GM18526 (cell line): ENCODE results near the gene HDAC4.

ENCODE experiments used
- POLR2A ChIP-seq: IDR thresholded peaks from 3 replicates; pipeline ENCODE4 v1.6.1; 2011; ENCODE audit not compliant: insufficient read length; ENCODE audit errors: extremely low read depth

Gene HDAC4

GRCh38 chr2:239141021-239141760, 259.6 kb downstream of the HDAC4 start:
- TF ChIP-seq POLR2A: no peak

DNA sequence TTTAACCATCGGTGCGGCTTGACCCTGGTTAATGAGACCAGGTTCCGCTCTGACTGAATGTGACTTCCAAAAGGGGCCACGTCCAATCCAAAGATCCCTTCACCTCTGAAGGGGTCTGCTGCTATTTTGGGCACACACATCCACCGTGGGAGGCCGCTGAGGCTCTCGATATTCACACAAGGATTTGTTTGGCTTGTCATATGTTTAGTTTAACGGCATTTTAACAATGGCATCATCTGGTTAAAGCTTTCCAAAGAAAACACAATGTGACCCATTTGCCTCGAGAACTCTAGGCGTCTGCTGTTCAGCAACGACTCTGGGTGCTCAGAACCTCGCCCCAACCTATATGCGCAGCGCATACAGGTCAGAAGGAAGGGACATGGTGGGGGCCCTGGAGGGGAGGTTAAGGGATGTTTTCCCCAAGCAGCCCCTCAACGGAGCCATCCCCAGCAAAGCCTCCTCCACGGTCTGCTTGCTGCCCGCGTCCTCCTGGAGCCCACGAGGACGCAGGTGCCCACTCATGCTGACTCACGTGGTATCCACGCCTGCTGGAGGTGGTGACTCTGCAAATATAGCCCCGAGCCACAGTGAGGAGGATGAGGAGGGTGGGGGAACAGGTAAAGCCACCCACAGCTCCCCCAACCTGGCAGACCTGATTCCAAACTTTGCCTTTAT, 260.3 kb downstream of the HDAC4 start:
- TF ChIP-seq POLR2A: no peak

DNA sequence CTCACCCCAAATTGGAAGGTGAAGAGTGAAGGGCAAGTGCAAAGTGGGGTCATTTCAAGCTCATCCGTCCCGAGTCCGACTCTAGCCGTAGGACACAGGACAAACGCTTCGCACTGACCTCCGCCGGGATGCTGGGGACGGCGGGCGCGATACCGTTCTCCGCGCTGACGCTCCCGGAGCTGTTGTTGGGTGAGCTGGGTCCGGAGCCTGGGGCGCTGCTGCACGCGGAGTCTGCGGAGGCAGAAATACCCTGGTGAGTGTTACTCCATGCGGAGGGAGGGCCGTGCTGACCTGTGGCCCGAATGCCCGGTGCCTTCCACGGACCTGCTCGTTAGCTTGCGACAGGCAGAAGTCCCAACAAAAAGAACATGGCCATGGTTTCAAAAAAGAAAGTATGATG, 261.3 kb downstream of the HDAC4 start:
- no peak for TF ChIP-seq POLR2A

DNA sequence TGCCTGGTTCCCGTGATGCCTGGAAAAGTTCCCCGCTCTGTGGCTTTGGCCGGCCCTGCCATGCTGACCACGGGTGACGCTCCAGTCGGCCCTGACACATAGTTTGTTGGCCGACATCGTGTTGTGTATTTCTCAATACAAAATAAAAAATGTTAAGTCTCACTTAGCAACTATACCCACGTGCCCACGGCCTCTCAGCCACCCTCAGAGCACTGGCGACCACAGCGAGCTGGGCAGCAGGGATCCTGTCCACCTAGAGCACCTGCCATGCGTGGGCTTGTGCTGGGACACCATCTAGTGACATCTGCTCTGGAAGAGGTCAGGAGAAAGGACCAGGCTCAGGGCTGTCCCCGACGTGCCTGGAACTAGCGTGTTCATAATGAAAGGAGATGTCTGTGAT, 261.7 kb downstream of the HDAC4 start:
- no peak for TF ChIP-seq POLR2A

GRCh38 chr2:239138610-239139009, 262.2 kb downstream of the HDAC4 start:
- TF ChIP-seq POLR2A: no peak

DNA sequence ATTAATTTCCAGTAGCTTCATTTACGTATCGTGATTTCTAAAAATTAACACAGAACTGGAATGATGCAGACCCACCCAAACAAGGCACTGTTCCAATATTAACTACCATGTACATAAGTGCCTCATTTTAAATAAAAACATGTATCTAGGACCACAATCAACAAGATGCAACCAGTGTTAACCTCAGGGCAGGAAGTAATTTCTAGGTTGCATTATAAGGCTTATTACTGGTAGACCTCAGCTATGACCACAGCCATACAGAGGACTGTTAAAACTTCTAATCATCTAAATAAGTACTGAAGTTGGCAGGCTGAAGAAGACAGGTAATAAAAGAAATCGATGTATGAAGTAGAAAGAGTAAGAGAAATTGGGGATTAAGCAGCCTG, 262.9 kb downstream of the HDAC4 start:
- no peak for TF ChIP-seq POLR2A

DNA sequence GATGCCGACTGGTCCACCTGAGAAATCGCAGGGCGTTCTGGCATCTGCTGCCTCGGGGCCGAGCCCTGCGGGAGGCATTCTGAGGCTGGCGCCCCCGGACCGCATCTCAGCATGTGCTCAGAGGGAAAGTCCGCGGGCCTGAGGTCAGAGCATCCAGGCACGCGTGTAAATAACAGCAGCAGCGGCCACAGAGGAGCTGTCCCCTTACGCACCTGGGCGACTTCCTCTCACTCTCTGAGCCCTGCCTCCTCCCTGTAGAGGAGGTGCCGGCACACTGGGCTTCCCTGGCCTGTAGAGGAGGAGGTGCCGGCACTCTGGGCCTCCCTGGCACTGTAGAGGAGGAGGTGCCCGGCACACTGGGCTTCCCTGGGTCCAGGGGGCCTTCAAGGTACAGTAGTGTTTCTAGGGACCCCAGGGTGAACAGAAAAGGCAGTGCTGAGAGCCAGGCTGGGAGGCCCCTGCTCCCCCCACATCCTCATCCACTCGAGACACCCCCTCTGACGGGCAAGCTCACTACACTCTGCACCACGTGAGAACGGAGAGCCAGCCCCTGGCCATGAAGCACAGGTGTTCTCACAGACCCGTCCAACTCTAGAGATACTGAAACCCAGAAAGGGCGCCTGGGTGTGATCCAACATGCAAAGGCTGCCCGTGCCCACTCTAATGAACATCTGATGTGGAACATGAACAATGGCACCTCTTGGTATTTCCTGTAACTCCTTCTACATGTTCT, 263.5 kb downstream of the HDAC4 start:
- TF ChIP-seq POLR2A: no peak

- TF ChIP-seq POLR2A: no peak
These were observed 264.1 kb downstream of the HDAC4 start for GRCh38 chr2:239136762-239137161.

DNA sequence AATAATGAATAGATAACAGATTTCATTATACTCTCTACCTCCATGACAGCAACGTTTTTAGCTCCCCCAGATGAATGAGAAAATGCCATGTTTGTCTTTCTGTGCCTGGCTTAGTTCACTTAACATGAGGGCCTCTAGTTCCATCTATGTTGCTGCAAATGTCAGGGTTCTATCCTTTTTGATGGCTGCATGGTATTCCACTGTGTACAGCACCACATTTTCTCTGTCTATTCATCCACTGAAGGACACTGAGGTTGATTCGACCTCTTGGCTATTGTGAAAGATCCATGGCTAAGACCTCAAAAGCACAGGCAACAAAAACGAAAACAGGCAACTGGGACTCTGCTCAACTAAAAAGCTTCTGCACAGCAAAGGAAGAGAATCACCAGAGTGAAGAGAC, 264.6 kb downstream of the HDAC4 start:
- no peak for TF ChIP-seq POLR2A

DNA sequence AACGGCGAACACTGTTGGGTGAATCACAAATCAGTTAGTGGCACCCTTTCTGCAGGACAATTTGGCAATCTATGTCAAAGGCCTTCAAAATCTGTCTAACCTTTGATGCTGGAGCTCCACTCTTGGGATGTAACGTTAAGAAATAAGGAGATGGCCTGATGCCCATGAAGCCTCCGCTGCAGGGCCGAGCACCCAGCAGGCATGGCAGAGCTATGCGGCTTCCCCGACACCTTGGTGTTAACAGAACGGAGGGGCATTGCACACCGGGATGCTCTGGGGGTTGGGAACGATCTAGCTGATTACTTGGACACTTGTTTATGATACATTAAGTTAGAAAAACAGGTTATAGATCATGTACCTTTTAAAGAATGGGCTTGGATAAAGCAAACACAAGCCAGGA, 265.3 kb downstream of the HDAC4 start:
- no peak for TF ChIP-seq POLR2A

DNA sequence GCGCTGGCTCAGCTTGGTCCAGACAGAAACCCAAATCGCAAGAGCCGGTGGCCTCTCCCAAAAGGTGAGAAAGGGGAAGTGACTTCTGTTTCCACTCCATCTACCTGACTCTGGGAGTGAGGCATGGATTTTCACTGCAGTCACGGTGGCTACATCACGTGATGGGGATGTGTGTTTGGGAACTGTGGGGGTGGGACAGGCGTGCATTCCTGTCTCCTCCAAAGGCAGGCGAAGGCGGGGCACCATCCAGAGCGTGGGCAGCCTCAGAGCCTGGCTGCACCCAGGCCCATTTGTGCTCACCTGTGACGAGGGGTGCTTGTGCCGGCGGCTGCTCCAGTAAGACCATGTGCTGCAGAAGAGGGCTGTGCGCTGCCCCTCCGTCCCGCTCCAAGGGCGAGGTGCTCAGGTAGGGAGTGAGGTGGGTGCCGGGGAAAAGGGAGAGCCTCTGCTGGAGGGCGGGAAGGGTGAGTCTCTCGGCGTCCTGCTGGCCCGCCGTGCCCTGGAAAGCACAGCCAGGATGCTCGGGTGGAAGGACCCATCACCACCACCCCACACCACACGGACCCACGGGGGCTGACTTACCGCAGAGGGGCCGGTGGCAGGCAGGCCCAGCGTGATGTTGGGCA, 266.8 kb downstream of the HDAC4 start:
- no peak for TF ChIP-seq POLR2A

DNA sequence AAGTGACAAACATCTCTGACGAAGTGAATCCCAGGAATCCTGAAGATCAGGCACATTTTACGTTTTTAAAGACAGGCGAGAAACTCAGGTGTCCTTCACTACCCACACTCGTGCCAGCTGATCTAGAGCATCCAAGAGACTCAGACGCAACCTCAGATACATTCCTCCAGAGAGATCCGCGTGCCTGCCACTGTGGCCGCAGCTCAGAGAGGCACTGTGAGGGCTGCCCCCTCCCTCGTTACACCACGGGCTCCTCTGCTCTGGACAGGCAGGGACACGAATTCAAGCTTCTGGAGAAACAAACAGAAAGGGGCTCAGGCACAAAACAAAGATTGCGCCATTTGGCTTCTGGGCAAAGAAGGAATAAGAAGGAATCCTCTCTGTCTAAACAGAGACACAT, 268.0 kb downstream of the HDAC4 start:
- TF ChIP-seq POLR2A: no peak

DNA sequence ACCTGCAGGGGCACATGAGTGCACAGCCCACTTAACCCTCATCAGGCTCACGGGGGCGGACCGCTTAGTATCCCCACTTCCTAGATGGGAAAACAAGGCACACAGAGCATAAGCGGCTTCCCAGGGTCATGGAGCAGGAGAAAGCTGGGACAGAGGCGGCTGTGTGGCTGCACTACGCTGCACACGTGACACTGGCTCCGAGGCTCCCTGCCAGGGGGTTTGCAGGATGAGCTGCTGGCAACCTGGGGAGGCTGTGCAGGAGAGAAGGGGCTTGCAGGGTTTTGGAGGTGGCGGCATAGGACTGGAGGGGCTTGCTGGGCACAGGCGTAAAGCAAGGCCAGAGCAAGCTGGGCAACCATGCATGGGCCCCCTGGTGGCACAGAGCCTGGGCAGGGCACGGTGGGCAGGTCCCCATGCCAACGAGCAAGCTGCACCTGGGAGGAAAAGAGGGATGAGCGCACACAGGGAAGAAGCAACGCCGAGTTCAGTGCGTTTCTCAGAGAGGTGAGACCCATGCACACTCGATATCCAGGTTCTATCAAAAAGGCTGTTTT, 268.6 kb downstream of the HDAC4 start:
- TF ChIP-seq POLR2A: no peak

- no peak for TF ChIP-seq POLR2A
These were observed 269.3 kb downstream of the HDAC4 start for GRCh38 chr2:239131521-239131920.

DNA sequence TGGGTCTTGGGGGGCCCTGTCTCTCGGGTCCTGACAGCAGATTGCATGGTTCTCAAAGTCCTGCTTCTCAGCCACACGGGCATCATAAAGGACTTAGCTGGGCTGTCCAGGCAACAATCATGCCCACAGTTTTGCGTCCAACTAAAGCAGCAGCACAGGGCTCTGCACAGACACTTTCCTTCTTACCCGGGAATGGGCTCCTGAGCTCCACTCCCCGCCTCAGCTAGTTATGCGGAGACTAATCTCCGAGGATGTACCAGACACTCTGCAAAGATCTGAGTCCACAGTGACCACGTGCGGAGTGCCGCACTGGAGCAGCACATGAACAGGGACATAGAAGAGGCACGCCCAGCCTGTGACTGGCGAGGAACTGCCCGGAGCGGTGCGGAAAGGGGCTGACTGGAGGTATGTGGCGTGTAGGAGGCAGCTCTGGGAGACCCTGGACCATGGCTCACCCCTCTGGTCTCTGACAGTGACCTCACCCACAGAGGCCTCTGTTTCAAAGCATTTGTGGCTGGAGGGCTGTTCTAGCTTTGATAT, 270.0 kb downstream of the HDAC4 start:
- TF ChIP-seq POLR2A: no peak
